GM23338 (cell line): Measurements from ENCODE around the gene SOD2. TPM values are rescaled to one million over a fixed set of nuclear protein-coding genes. Genes with fewer than 3 reads are reported as not detected.
A peak's percentile ranks its signal among the peaks of the same experiment; 100 is the strongest.

Experiments
- ATAC-seq: fragments of 200-7000 bp; cut with Tn5 transposase; 3 replicates; pipeline ENCODE4 v1.9.1; 2020
- DNase-seq: peaks from one replicate; pipeline ENCODE4 v3.0.0-alpha.2; 2015; ENCODE audit warnings: low spot score
- H2AFZ ChIP-seq: fragments of 200-600 bp; sonication (generic); 2 replicates; pipeline ENCODE4 v1.8.0; 2016; ENCODE audit warnings: antibody characterized with exemption, mild to moderate bottlenecking, moderate library complexity
- H3F3A ChIP-seq: fragments of 200-600 bp; sonication (generic); replicated peaks from 2 replicates; pipeline ENCODE4 v1.8.0; 2017; ENCODE audit warnings: antibody characterized with exemption, mixed run types, low read depth
- H3K27ac ChIP-seq: fragments of 200-600 bp; sonication (generic); 2 replicates; pipeline ENCODE4 v1.6.1; 2016; ENCODE audit warnings: low read depth
- H3K27me3 ChIP-seq: fragments of 200-600 bp; sonication (generic); 2 replicates; pipeline ENCODE4 v1.8.0; 2016; ENCODE audit warnings: mild to moderate bottlenecking, mixed run types, moderate library complexity; ENCODE audit not compliant: insufficient read depth
- H3K36me3 ChIP-seq: fragments of 200-600 bp; sonication (generic); 2 replicates; pipeline ENCODE4 v1.8.0; 2016; ENCODE audit warnings: mild to moderate bottlenecking; ENCODE audit not compliant: insufficient read depth
- H3K4me1 ChIP-seq: fragments of 200-600 bp; sonication (generic); 2 replicates; pipeline ENCODE4 v1.8.0; 2016; ENCODE audit warnings: mild to moderate bottlenecking, moderate library complexity; ENCODE audit not compliant: insufficient read depth
- H3K4me2 ChIP-seq: fragments of 200-600 bp; sonication (generic); 2 replicates; pipeline ENCODE4 v1.7.1; 2017; ENCODE audit warnings: mixed run types
- H3K4me3 ChIP-seq: fragments of 200-600 bp; sonication (generic); 2 replicates; pipeline ENCODE4 v1.6.1; 2016; ENCODE audit warnings: mixed run types
- H3K79me2 ChIP-seq: fragments of 200-600 bp; sonication (generic); replicated peaks from 2 replicates; pipeline ENCODE4 v1.8.0; 2017; ENCODE audit warnings: mild to moderate bottlenecking; ENCODE audit not compliant: insufficient read depth
- H3K9me2 ChIP-seq: fragments of 200-600 bp; sonication (generic); 2 replicates; pipeline ENCODE4 v1.8.0; 2017; ENCODE audit not compliant: insufficient read depth
- H4K20me1 ChIP-seq: fragments of 200-600 bp; sonication (generic); replicated peaks from 2 replicates; pipeline ENCODE4 v1.8.0; 2017; ENCODE audit warnings: mild to moderate bottlenecking; ENCODE audit not compliant: insufficient read depth
- H3K27ac Mint-ChIP-seq: 2 replicates; pipeline ENCODE4 v1.8.0; 2020; ENCODE audit warnings: inconsistent platforms, mild to moderate bottlenecking, moderate library complexity, mixed read lengths
- H3K27me3 Mint-ChIP-seq: 3 replicates; pipeline ENCODE4 v1.8.0; 2022; ENCODE audit warnings: low read depth, mild to moderate bottlenecking, moderate library complexity, mixed read lengths, inconsistent platforms; ENCODE audit not compliant: insufficient read depth, poor library complexity
- H3K36me3 Mint-ChIP-seq: 3 replicates; pipeline ENCODE4 v1.8.0; 2021; ENCODE audit warnings: low read depth, mild to moderate bottlenecking, inconsistent platforms, moderate library complexity, mixed read lengths
- H3K4me1 Mint-ChIP-seq: 3 replicates; pipeline ENCODE4 v1.8.0; 2020; ENCODE audit warnings: mild to moderate bottlenecking, inconsistent platforms, mixed read lengths
- H3K4me3 Mint-ChIP-seq: 3 replicates; pipeline ENCODE4 v1.8.0; 2021; ENCODE audit warnings: moderate library complexity, mild to moderate bottlenecking, inconsistent platforms, mixed read lengths
- H3K9me3 Mint-ChIP-seq: 3 replicates; pipeline ENCODE4 v1.8.0; 2020; ENCODE audit warnings: moderate library complexity, mild to moderate bottlenecking, inconsistent platforms, mixed read lengths
- CREB1 ChIP-seq: fragments of 250-450 bp; sonication (Bioruptor Pico); IDR thresholded peaks from 2 replicates; pipeline ENCODE4 v1.5.0; 2020; ENCODE audit warnings: low read depth, mild to moderate bottlenecking, moderate library complexity
- CTCF ChIP-seq, 2 experiments: fragments of 200-600 bp in 1 of 2; sonication (generic) in 1 of 2; conservative IDR thresholded peaks; 2 replicates each; pipeline versions ENCODE4 v1.5.1 to v1.6.1; 2016 to 2017; ENCODE audit warnings: antibody characterized with exemption in 2 of 2, low read depth in 2 of 2, mild to moderate bottlenecking in 2 of 2, moderate library complexity in 1 of 2
- ETS1 ChIP-seq: IDR thresholded peaks from 2 replicates; pipeline ENCODE4 v1.6.1; 2016; ENCODE audit warnings: antibody characterized with exemption
- EZH2 ChIP-seq: fragments of 200-600 bp; sonication (generic); IDR thresholded peaks from one replicate; pipeline ENCODE4 v1.8.0; 2017; ENCODE audit warnings: antibody characterized with exemption, mild to moderate bottlenecking, low read depth; ENCODE audit not compliant: unreplicated experiment
- EZH2phosphoT487 ChIP-seq: fragments of 200-600 bp; sonication (generic); IDR thresholded peaks from one replicate; pipeline ENCODE4 v1.8.1; 2018; ENCODE audit warnings: antibody characterized with exemption; ENCODE audit not compliant: unreplicated experiment
- JUNB ChIP-seq: IDR thresholded peaks from one replicate; pipeline ENCODE4 v1.6.1; 2016; ENCODE audit warnings: antibody characterized with exemption; ENCODE audit not compliant: unreplicated experiment
- NANOG ChIP-seq: IDR thresholded peaks from 2 replicates; pipeline ENCODE4 v1.6.1; 2016; ENCODE audit warnings: antibody characterized with exemption, borderline replicate concordance
- POLR2AphosphoS5 ChIP-seq: IDR thresholded peaks from 2 replicates; pipeline ENCODE4 v1.6.1; 2016; ENCODE audit warnings: antibody characterized with exemption, low read depth
- REST ChIP-seq: IDR thresholded peaks from one replicate; pipeline ENCODE4 v1.6.1; 2018; ENCODE audit warnings: antibody characterized with exemption; ENCODE audit not compliant: unreplicated experiment
- STAT1 ChIP-seq: IDR thresholded peaks from one replicate; pipeline ENCODE4 v1.6.1; 2016; ENCODE audit warnings: antibody characterized with exemption; ENCODE audit not compliant: unreplicated experiment
- ZNF114 ChIP-seq: fragments of 250-450 bp; sonication (Bioruptor Pico); IDR thresholded peaks from 2 replicates; pipeline ENCODE4 v1.5.0; 2020; ENCODE audit warnings: mild to moderate bottlenecking, moderate library complexity
- ZNF331 ChIP-seq: fragments of 250-450 bp; sonication (Bioruptor Pico); IDR thresholded peaks from 2 replicates; pipeline ENCODE4 v1.5.0; 2020; ENCODE audit warnings: low read depth, mild to moderate bottlenecking, moderate library complexity
- ZNF462 ChIP-seq: fragments of 250-450 bp; sonication (Bioruptor Pico); IDR thresholded peaks from 2 replicates; pipeline ENCODE4 v1.5.0; 2020; ENCODE audit warnings: mild to moderate bottlenecking, moderate library complexity
- polyA plus RNA-seq: library from polyadenylated mRNA; unstranded; fragments of >200 nt; fragmentation: Nextera tagmentation; extraction: Ambion mirVana; gene quantifications from 2 replicates; pipeline ENCODE4 v1.2.1, GENCODE V29; 2016
- total RNA-seq: library from RNA; depleted of rRNA; stranded (reverse); fragments of >200 nt; shearing (Covaris generic); gene quantifications from 2 replicates; pipeline ENCODE4 v1.2.3, GENCODE V29; 2014

Gene SOD2
- total and polyA plus RNA-seq, 2 experiments from 2014 or later: 44.1 to 73.0 TPM

DNA sequence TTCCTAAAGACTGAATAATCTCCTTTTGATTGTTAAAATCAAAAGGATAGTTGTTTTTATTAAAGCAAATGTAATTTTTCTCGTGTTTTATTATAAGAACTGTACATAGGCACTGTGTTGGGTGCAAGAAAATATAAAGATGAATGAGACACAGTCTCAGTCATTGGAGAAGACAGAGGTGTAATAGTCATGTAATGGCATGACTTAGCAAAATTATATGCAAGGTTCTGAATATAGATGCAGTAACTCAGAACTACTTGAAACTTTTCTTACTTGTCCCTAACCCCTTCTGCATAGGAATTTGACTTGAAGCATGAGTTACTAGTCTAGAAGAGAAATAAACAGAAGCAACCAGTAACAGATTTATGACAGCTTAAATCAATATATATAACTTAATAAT, 49.1 kb upstream of the SOD2 start:
- no peaks in the 10 kb centered on the region for H3K27me3 ChIP-seq
- H3K36me3 ChIP-seq: peaks cover 91% of the 10 kb centered on the region
- Mint-ChIP-seq H3K4me1 (no peaks in the 10 kb centered on the region), H3K27ac (peak overlapping the region; percentile 81), H3K27me3 (no peaks in the 10 kb centered on the region), H3K4me3 (no peak overlapping the region), H3K9me3 (no peaks in the 10 kb centered on the region), H3K36me3 (peaks cover 82% of the 10 kb centered on the region)
- H3F3A ChIP-seq: no peaks in the 10 kb centered on the region
- no peaks in the 10 kb centered on the region for H3K9me2 ChIP-seq
- H3K79me2 ChIP-seq: peaks cover 96% of the 10 kb centered on the region
- TF ChIP-seq POLR2AphosphoS5: no peak
- TF ChIP-seq EZH2: no peak
- TF ChIP-seq ZNF114: no peak
- no peak for TF ChIP-seq STAT1
- TF ChIP-seq ETS1: no peak
- TF ChIP-seq REST: no peak
- TF ChIP-seq CREB1 (CRISPR knock-in tag): no peak
- TF ChIP-seq JUNB: no peak
- TF ChIP-seq EZH2phosphoT487: no peak
- no peak for TF ChIP-seq NANOG
- TF ChIP-seq ZNF462 (CRISPR knock-in tag): no peak
- TF ChIP-seq CTCF (conservative IDR thresholded peaks at IDR 0.05; ENCODE audit: low read depth in 2 of 2): no peak
- TF ChIP-seq ZNF331: no peak
- H3K4me2 ChIP-seq: no peak overlapping the region
- peaks cover 52% of the 10 kb centered on the region for H4K20me1 ChIP-seq
- H3K4me3 ChIP-seq: no peak overlapping the region
- no peaks in the 10 kb centered on the region for H3K4me1 ChIP-seq
- DNase-seq (no peak), ATAC-seq (no peak)
- no peak overlapping the region for H2AFZ ChIP-seq
- no peak overlapping the region; the same call in 1 of the 2 replicates for H3K27ac ChIP-seq
